Measurements from ENCODE around the gene DCXR. TPM values are rescaled to one million over a fixed set of nuclear protein-coding genes. Genes with fewer than 3 reads are reported as not detected.
A peak's percentile ranks its signal among the peaks of the same experiment; 100 is the strongest.

DCXR gene
- total RNA-seq, 1 experiment from 2014 or later: 111 TPM

DNA sequence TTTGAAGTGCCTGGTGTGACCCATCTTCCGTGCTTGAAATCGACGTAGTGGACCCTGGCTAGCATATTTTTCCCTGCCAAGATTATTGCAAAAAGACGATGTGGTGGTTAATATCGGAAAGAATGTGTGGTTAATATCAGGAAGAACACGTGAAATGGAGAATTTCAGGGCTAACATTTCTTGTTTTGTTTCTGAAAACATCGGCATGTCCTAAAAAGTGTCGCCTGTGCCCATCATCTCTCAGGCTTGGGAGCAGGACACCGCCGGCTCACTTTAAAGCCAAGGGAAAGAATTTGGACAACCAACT, 345 bp upstream of the DCXR start:
- peak overlapping the region; percentile 82 for H3K4me3 Mint-ChIP-seq (ENCODE audit: unreplicated experiment)
- H3K9me3 Mint-ChIP-seq (ENCODE audit: unreplicated experiment): no peaks in the 10 kb centered on the region
- CTCF ChIA-PET: interaction anchor here (0.6 to 1.7 kb wide), 10 partner anchors 12 to 493 kb away, joined by 3 to 11 read pairs (median 3); no protein-coding TSS in a partner anchor
- H3K27me3 Mint-ChIP-seq (ENCODE audit: insufficient read depth, unreplicated experiment): no peaks in the 10 kb centered on the region
- POLR2A ChIA-PET: interaction anchor here (0.6 to 1.9 kb wide), 26 partner anchors 8 to 642 kb away, joined by 3 to 19 read pairs (median 4); partner anchors contain the start of genes BAHCC1, CENPX, DUS1L and GPS1
- peaks cover 8% of the 10 kb centered on the region for H3K4me1 Mint-ChIP-seq (ENCODE audit: insufficient read depth, unreplicated experiment)
- no peak for DNase-seq (ENCODE audit: unreplicated experiment)
- peak overlapping the region; percentile 88 for H3K27ac Mint-ChIP-seq (ENCODE audit: low read depth, unreplicated experiment)
- no peak for TF ChIP-seq CTCF (IDR thresholded peaks at IDR 0.05; ENCODE audit: unreplicated experiment)
- intact Hi-C loops (cut with micrococcal nuclease): loop anchor here (10.0 kb wide), 2 partner anchors 57 to 207 kb away; partner anchors contain the start of gene FASN
- no TSS peak for BruUV-seq (replicated peaks)
- H3K36me3 Mint-ChIP-seq (ENCODE audit: insufficient read depth, unreplicated experiment): no peaks in the 10 kb centered on the region

DNA sequence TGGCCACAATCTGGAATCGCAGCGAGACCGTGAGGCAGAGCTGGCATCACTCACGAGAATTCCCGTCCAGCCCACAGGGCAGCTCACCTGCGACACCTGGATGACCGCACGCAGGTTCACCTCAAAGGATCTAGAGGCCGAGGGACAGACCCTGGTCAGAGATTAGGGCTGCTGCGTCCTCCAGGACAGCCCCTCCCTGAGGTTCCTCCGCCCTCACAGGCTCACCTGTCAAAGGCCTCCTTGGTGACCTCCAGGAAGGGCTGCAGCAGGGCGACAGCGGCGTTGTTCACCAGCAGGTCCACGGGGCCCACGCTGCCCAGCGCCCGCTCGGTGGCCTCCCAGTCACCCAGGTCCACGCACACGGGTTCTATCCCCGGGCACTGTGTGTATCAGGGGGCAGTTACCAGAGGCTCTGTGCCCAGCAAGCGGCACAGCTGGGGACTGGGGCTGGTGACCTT, 834 bp downstream of the DCXR start:
- no peaks in the 10 kb centered on the region for H3K9me3 Mint-ChIP-seq (ENCODE audit: unreplicated experiment)
- CTCF ChIA-PET: interaction anchor here (0.6 to 1.2 kb wide), 7 partner anchors 10 to 179 kb away, joined by 3 to 7 read pairs (median 3); no protein-coding TSS in a partner anchor
- no peak overlapping the region for H3K27ac Mint-ChIP-seq (ENCODE audit: low read depth, unreplicated experiment)
- no TSS peak for BruUV-seq (replicated peaks)
- peak overlapping the region; percentile 82 for H3K4me3 Mint-ChIP-seq (ENCODE audit: unreplicated experiment)
- no peaks in the 10 kb centered on the region for H3K27me3 Mint-ChIP-seq (ENCODE audit: insufficient read depth, unreplicated experiment)
- intact Hi-C loops (cut with micrococcal nuclease): loop anchor here (10.0 kb wide), 2 partner anchors 58 to 208 kb away; partner anchors contain the start of gene FASN
- no peak for DNase-seq (ENCODE audit: unreplicated experiment)
- no peak for TF ChIP-seq CTCF (IDR thresholded peaks at IDR 0.05; ENCODE audit: unreplicated experiment)
- POLR2A ChIA-PET: interaction anchor here (0.6 to 1.8 kb wide), 2 partner anchors 59 to 333 kb away, joined by 4 to 7 read pairs; partner anchors contain the start of gene MRPL12
- H3K4me1 Mint-ChIP-seq (ENCODE audit: insufficient read depth, unreplicated experiment): peaks cover 8% of the 10 kb centered on the region
- H3K36me3 Mint-ChIP-seq (ENCODE audit: insufficient read depth, unreplicated experiment): no peaks in the 10 kb centered on the region

DNA sequence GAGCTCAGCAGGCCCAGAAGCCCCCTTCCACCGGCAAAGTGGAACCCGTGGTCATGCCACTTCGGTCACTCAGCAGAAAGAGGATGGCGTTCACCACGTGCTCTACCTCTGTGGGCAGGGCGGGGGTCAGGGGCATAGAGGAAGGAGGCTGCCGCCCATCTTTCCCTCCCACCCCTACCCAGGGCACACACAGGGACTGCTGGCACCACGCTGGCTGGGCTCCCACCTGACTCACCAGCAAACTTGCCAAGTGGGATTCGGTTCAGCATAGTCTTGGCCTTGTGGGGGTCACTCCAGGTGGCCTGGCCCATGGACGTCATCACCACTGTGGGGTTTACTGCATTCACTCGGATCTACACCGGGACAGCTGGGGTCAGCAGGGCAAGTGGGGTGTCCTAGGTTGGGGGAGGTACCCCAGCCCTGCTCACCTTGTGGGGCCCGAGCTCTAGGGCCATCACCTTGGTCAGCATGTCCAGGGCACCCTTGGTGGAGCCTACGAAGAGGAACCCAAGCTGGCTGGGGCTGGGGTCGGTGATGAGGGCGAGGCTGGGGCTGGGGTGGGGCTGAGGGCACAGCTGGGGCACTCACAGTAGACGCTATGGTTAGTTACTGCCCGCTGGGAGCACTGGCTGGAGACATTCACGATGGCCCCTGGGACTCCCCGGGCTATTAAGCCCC, 1.4 kb downstream of the DCXR start:
- ChIA-PET CTCF (interaction anchor here (0.6 to 1.2 kb wide), 6 partner anchors 9 to 180 kb away, joined by 3 to 7 read pairs (median 3); no protein-coding TSS in a partner anchor), POLR2A (interaction anchor here (0.6 kb wide), 2 partner anchors 262 to 333 kb away, joined by 3 to 4 read pairs; partner anchors contain the start of gene MRPL12)
- H3K4me3 Mint-ChIP-seq (ENCODE audit: unreplicated experiment): peak overlapping the region; percentile 82
- BruUV-seq (replicated peaks): TSS peak; percentile 72
- no peaks in the 10 kb centered on the region for H3K9me3 Mint-ChIP-seq (ENCODE audit: unreplicated experiment)
- no peaks in the 10 kb centered on the region for H3K27me3 Mint-ChIP-seq (ENCODE audit: insufficient read depth, unreplicated experiment)
- peaks cover 3% of the 10 kb centered on the region for H3K4me1 Mint-ChIP-seq (ENCODE audit: insufficient read depth, unreplicated experiment)
- intact Hi-C loops (cut with micrococcal nuclease): loop anchor here (10.0 kb wide), 2 partner anchors 59 to 209 kb away; partner anchors contain the start of gene FASN
- H3K27ac Mint-ChIP-seq (ENCODE audit: low read depth, unreplicated experiment): no peak overlapping the region
- DNase-seq (ENCODE audit: unreplicated experiment): no peak
- H3K36me3 Mint-ChIP-seq (ENCODE audit: insufficient read depth, unreplicated experiment): no peaks in the 10 kb centered on the region
- TF ChIP-seq CTCF (IDR thresholded peaks at IDR 0.05; ENCODE audit: unreplicated experiment): no peak

DNA sequence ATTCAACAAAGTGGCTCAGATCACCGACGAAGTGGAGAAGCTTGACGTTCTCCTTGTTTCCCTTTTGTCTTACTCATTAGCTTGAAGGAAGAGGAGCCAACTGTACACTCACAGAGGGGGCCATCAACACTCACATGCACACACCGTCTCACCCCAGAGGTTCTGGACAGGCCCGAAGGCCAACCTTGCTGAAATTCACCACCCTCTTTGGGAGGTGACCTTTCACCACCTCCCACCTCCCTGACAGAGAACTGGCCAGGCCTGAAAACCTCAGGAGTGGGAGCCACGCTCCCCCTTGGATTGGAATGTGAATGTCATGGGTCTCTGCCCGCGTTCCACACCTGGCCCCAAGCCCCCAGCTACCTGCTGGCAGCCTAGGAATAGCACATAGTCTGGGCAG, 2.0 kb downstream of the DCXR start:
- H3K27me3 Mint-ChIP-seq (ENCODE audit: insufficient read depth, unreplicated experiment): no peaks in the 10 kb centered on the region
- intact Hi-C loops (cut with micrococcal nuclease): loop anchor here (10.0 kb wide), 2 partner anchors 59 to 209 kb away; partner anchors contain the start of gene FASN

More for the DNA sequence above, 2.0 kb downstream of the DCXR start:
- Mint-ChIP-seq H3K9me3 (ENCODE audit: unreplicated experiment) (no peaks in the 10 kb centered on the region), H3K4me3 (ENCODE audit: unreplicated experiment) (peak overlapping the region; percentile 82), H3K4me1 (ENCODE audit: insufficient read depth, unreplicated experiment) (no peaks in the 10 kb centered on the region), H3K36me3 (ENCODE audit: insufficient read depth, unreplicated experiment) (no peaks in the 10 kb centered on the region), H3K27ac (ENCODE audit: low read depth, unreplicated experiment) (no peak overlapping the region)
- CTCF ChIA-PET: interaction anchor here (0.6 kb wide), 1 partner anchor 613 kb away, joined by 3 read pairs; no protein-coding TSS in a partner anchor
- no peak for TF ChIP-seq CTCF (IDR thresholded peaks at IDR 0.05; ENCODE audit: unreplicated experiment)
- POLR2A ChIA-PET: interaction anchor here (0.7 kb wide), 1 partner anchor 165 kb away, joined by 3 read pairs; no protein-coding TSS in a partner anchor
- no peak for DNase-seq (ENCODE audit: unreplicated experiment)
- no TSS peak for BruUV-seq (replicated peaks)
